ENCODE measurements around the gene ANKRD18A.

Gene ANKRD18A

DNA sequence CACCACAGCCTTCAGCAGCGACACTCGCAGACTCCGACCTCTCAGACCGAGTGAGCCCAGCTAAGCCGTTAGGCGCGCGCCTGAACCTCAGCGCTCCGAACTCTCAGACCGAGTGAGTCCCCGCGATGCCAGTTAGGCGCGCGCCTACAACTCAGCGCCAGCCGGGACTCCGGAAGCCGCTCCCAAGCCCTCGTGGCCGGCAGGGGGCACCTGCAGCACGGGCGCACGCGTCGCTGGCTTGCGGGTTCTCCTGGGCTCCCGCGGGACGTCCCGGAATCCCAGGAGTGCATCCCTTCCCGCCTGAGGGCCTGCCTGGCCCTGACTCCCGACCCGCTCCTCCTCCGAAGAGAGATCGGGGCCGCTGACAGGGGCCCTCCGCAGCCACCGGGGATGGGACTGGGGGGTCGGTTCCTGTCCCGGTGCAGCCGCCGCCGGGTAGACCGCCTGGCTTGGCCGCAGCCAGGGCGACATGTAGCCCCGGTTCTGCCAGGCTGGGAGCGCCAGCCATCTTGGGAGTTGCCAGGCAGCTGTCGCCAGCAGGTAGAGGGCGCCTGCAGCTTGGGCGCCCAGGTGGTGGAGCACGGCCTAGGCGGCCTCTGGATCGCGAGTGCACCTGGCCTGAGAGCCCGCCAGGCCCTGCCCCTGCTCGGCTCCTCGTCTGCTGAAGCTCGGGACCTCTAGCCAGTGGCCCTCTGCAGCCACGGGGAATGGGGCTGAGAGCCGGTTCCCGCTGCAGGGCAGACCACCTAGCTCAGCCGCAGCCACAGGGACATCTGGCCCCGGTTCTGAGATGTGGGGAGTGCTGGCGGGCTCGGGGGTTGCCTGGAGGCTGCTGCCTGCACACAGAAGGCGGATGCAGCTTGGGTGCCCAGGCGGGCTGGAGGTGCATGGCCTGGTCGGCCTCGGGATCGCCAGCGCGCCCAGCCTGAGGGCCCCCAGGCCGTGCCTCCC is at the start of gene ANKRD18A:
ANKRD18A (minus strand) TSS at position 114 of the 951 bp plus-strand sequence. CDS start 311 bp downstream, outside the sequence.
- H3K9me3 ChIP-seq (ENCODE audit: low read length) = peaks cover 3% of the 10 kb centered on the region
- H3K4me3 ChIP-seq (ENCODE audit: low read length) = peak within 1 kb of the TSS; percentile 48
- H3K27me3 ChIP-seq (ENCODE audit: insufficient read depth, low read length) = peaks cover 16% of the 10 kb centered on the region
- no peaks in the 10 kb centered on the region for H3K36me3 ChIP-seq (ENCODE audit: insufficient read depth, low read length)
- H2AFZ ChIP-seq (ENCODE audit: low read depth, low read length) = peak within 1 kb of the TSS; percentile 87
- H3K4me1 ChIP-seq (ENCODE audit: insufficient read depth, low read length) = peaks cover 5% of the 10 kb centered on the region

DNA sequence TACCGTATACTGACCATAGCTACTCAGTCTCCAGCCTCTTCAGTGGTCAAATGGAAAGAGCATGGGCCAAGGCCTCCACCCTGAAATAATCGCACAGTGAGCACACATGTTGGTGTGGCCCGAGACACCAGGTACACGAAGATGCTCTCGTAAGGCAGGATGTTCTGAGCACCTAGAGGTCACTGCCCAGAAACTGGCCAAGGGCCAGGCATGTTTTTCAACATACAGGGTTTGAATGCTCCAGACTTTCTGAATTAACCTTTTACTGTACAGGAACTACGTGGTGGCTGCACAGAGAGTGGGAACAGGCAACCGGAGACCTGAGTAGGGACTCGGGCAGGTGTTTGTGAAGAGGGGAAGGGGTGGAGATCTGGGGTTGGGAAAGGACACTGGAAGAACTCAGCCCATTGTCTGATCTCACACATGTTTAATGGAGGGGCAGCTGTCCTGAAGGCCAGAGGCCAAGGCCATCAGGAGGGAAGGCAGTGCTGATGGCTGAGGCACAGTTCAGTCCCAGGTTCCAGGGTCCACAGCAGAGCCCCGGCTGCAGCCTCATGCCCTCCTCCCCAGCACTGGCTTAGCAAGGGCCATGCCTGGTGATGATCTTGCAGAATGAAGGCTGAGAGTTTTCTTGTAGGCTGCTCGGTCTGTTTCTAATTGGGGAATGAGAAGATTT is 48.5 kb upstream of the ANKRD18A start:
- H3K4me3 ChIP-seq (ENCODE audit: low read length) = no peak overlapping the region
- H3K4me1 ChIP-seq (ENCODE audit: insufficient read depth, low read length) = peaks cover 6% of the 10 kb centered on the region
- no peaks in the 10 kb centered on the region for H3K9me3 ChIP-seq (ENCODE audit: low read length)
- H2AFZ ChIP-seq (ENCODE audit: low read depth, low read length) = no peak overlapping the region
- H3K27me3 ChIP-seq (ENCODE audit: insufficient read depth, low read length) = no peaks in the 10 kb centered on the region
- H3K36me3 ChIP-seq (ENCODE audit: insufficient read depth, low read length) = no peaks in the 10 kb centered on the region

DNA sequence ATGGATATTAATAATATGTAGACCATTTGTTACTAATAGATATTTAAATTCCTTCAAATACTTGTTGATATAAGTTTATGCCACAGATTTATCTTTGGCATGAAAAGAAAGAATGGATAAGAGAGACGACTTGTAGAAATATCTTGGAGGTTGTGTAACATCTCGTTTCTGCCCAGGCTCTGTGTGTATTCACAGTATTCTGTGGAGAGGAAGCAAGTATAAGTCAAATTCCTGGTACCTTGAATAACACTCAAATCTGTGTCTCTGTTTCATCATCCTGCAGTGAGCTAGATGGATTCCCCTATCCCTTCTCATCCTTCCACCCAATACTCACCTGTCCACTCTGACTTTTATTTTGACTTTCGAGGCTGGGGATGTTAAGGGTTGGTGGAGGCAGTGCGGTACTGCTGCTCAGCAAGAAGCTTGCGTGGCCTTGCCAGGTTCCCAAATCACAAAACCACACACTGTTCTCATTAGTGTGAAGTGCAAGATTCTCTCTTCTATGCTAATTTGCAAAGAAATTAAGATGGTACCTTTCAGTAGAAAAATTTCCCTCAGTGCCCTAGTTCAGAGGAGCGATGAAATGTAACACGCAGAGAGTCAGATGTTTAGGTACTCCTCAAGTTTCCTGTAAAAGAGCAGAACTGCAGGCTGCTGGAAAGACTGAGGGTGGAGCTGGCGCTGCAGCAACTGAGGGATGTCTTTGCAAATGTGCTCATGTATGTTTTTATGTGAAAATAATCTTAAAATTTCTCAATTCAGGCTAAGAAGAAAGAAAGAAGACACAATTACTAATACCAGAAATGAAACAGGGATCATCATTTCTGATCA is 42.6 kb upstream of the ANKRD18A start:
- Histone ChIP-seq H2AFZ (ENCODE audit: low read depth, low read length) (no peak overlapping the region), H3K4me3 (ENCODE audit: low read length) (no peak overlapping the region), H3K36me3 (ENCODE audit: insufficient read depth, low read length) (no peaks in the 10 kb centered on the region), H3K4me1 (ENCODE audit: insufficient read depth, low read length) (no peaks in the 10 kb centered on the region), H3K9me3 (ENCODE audit: low read length) (no peaks in the 10 kb centered on the region), H3K27me3 (ENCODE audit: insufficient read depth, low read length) (no peaks in the 10 kb centered on the region)

DNA sequence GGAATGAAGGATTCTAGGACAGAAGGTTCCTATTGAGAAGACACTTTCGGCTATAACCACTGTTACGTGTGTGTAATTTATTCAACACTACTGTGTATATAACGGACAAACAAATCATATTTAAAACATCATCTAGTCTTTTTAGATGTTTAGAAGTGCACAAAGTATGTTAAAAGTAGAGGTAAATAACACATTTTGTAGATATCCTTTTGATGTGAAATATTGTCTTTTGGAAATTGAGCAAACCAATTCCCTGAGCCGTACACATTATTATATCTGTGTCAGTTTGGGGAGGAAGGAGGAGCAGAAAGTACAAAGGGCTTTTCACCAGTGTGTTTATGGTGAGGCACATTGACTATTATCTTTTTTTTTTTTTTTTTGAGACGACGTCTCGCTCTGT is 39.1 kb upstream of the ANKRD18A start:
- H3K9me3 ChIP-seq (ENCODE audit: low read length) = no peaks in the 10 kb centered on the region
- no peaks in the 10 kb centered on the region for H3K27me3 ChIP-seq (ENCODE audit: insufficient read depth, low read length)
- H3K36me3 ChIP-seq (ENCODE audit: insufficient read depth, low read length) = no peaks in the 10 kb centered on the region
- H3K4me3 ChIP-seq (ENCODE audit: low read length) = no peak overlapping the region
- H2AFZ ChIP-seq (ENCODE audit: low read depth, low read length) = no peak overlapping the region
- no peaks in the 10 kb centered on the region for H3K4me1 ChIP-seq (ENCODE audit: insufficient read depth, low read length)

DNA sequence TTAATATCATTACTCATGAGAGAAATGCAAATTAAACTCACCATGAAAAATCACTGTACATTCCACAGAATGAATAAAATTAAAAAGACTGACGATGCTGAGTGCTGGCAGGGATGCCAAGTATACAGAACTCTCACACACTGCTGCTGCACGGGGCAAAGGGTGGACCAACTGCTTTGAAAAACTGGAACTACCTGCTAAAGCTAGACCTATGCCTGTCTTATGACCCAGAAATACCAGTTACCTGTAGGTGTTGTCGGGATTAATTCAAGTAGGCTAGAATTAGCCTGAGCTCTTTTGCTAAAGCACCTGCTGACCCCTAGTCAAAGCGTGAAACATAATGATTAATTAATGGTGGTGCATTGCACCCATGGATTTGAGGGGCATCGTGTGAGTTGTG is 36.5 kb upstream of the ANKRD18A start:
- Histone ChIP-seq H3K4me3 (ENCODE audit: low read length) (no peak overlapping the region), H3K9me3 (ENCODE audit: low read length) (no peaks in the 10 kb centered on the region), H3K4me1 (ENCODE audit: insufficient read depth, low read length) (no peaks in the 10 kb centered on the region), H3K36me3 (ENCODE audit: insufficient read depth, low read length) (no peaks in the 10 kb centered on the region), H3K27me3 (ENCODE audit: insufficient read depth, low read length) (no peaks in the 10 kb centered on the region), H2AFZ (ENCODE audit: low read depth, low read length) (no peak overlapping the region)

DNA sequence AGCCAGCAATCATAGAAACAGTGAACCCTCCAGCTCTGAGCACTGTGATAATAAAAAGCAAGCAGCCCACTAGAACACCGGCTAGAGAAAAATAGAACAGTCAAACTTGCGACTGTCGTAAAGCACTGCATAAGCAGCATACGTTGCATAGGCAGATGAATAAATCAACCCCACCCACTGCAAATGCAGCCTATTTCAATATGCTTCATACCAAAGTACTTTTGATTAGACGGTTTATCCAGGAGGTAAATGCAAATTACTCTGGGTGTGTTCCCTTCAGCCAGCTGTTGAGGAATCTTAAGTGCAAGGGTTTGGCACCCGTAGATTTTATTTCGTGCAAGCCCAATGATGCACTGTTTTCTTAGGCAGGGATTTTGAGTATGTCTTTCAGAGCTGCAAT is 32.1 kb upstream of the ANKRD18A start:
- no peaks in the 10 kb centered on the region for H3K36me3 ChIP-seq (ENCODE audit: insufficient read depth, low read length)
- no peaks in the 10 kb centered on the region for H3K27me3 ChIP-seq (ENCODE audit: insufficient read depth, low read length)
- no peak overlapping the region for H3K4me3 ChIP-seq (ENCODE audit: low read length)
- no peaks in the 10 kb centered on the region for H3K4me1 ChIP-seq (ENCODE audit: insufficient read depth, low read length)
- peaks cover 3% of the 10 kb centered on the region for H3K9me3 ChIP-seq (ENCODE audit: low read length)
- no peak overlapping the region for H2AFZ ChIP-seq (ENCODE audit: low read depth, low read length)

DNA sequence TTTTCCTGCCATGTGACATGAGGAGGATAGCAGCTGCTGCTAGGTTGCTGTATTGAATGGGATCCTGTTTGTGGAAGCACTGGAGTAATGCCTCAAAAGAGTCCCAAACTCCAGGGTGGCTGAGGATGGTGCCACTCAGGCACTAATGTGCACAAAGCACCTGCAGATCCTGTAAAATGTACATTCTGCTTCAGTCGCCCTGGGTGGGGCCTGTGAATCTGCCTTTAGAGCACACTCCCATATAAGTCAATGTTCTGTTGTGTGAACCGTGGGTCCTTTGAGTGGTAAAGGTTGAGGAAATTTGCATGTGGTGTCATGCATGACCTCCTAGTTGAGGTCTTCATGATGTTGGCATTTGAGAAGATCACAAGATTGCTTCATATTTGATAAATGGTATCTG is 31.6 kb upstream of the ANKRD18A start:
- H3K27me3 ChIP-seq (ENCODE audit: insufficient read depth, low read length) = no peaks in the 10 kb centered on the region
- H3K9me3 ChIP-seq (ENCODE audit: low read length) = peaks cover 3% of the 10 kb centered on the region
- H3K4me1 ChIP-seq (ENCODE audit: insufficient read depth, low read length) = no peaks in the 10 kb centered on the region
- no peaks in the 10 kb centered on the region for H3K36me3 ChIP-seq (ENCODE audit: insufficient read depth, low read length)
- H3K4me3 ChIP-seq (ENCODE audit: low read length) = no peak overlapping the region
- no peak overlapping the region for H2AFZ ChIP-seq (ENCODE audit: low read depth, low read length)

DNA sequence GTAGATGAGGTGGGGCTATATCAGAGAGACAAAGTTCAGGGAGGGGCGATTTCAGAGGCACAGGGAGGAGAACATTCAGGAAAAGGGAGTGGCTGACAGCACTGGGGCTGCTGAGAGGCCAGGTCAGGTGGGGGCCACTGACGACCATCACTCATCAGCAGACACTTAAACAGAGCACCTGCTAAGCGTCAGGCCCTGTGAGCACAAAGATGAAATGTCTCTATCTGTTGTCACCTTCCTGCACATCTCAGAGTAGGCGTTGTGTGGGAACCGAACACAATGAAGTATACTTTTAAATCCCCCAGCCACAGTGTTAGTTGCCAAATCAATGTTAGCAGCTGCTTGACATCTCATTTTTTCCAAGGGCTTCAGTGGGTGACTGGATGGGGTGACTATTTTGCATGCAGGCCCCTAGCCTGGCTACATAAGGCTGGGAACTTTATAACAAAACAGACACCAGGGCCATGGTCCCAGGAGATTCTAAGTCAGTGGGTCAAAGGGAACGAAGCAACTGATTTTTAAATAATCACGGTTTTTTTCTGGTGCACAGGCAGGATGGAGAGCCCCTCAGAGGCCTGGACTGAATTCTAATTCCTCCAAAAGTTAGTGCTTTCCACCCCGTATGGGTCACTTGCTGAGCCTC is 31.1 kb upstream of the ANKRD18A start:
- Histone ChIP-seq H3K36me3 (ENCODE audit: insufficient read depth, low read length) (no peaks in the 10 kb centered on the region), H2AFZ (ENCODE audit: low read depth, low read length) (no peak overlapping the region), H3K4me1 (ENCODE audit: insufficient read depth, low read length) (no peaks in the 10 kb centered on the region), H3K4me3 (ENCODE audit: low read length) (no peak overlapping the region), H3K9me3 (ENCODE audit: low read length) (peaks cover 3% of the 10 kb centered on the region), H3K27me3 (ENCODE audit: insufficient read depth, low read length) (no peaks in the 10 kb centered on the region)

DNA sequence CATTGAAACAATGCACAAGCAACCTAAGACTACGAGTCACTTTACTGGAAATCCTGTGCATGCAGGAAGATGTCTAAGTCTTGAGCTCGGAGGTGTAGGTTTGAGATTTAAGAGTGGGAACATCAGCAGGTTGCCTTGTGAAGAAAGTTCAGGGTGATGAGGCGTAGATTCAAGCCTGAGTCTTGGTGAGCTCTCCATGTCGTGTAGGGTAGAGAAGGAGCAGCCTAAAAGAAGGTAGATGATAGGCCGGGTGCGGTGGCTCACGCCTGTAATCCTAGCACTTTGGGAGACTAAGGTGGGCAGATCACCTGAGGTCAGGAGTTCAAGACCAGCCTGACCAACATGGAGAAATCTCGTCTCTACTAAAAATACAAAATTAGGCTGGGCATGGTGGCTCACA is 30.2 kb upstream of the ANKRD18A start:
- H2AFZ ChIP-seq (ENCODE audit: low read depth, low read length) = no peak overlapping the region
- H3K4me3 ChIP-seq (ENCODE audit: low read length) = no peak overlapping the region
- H3K27me3 ChIP-seq (ENCODE audit: insufficient read depth, low read length) = no peaks in the 10 kb centered on the region
- H3K36me3 ChIP-seq (ENCODE audit: insufficient read depth, low read length) = no peaks in the 10 kb centered on the region
- no peaks in the 10 kb centered on the region for H3K4me1 ChIP-seq (ENCODE audit: insufficient read depth, low read length)
- H3K9me3 ChIP-seq (ENCODE audit: low read length) = peaks cover 3% of the 10 kb centered on the region

DNA sequence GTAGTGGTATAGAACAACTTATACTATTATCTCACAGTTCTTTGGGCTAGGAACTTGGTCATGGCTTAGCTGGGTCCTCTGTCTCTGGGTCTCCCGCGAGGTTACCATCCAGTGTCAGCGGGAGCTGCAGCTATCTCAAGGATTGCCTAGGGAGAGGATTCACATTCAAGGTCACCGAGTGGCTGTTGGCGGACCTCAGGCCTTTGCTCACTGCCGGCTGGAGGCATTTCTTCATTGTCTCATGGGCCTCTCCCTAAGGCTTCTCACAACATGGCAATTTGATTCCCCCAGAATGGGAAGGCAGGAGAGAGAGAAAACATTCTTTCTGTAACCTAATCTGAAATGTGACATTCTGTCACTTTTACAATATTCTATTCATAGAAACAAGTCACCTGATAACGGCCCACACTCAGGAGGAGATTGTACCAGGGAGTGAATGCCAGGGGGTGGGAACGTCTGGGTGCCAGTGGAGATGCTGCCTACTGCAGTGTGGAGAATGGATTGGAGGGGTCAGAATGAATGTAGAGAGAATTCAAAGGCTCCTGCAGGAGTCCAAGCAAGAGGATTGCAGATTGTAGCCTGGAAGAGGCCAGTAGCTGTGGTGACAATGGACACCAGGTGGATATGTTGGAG is 29.5 kb upstream of the ANKRD18A start:
- Histone ChIP-seq H3K9me3 (ENCODE audit: low read length) (peaks cover 3% of the 10 kb centered on the region), H3K27me3 (ENCODE audit: insufficient read depth, low read length) (no peaks in the 10 kb centered on the region), H3K4me1 (ENCODE audit: insufficient read depth, low read length) (no peaks in the 10 kb centered on the region), H2AFZ (ENCODE audit: low read depth, low read length) (no peak overlapping the region), H3K4me3 (ENCODE audit: low read length) (no peak overlapping the region), H3K36me3 (ENCODE audit: insufficient read depth, low read length) (no peaks in the 10 kb centered on the region)

DNA sequence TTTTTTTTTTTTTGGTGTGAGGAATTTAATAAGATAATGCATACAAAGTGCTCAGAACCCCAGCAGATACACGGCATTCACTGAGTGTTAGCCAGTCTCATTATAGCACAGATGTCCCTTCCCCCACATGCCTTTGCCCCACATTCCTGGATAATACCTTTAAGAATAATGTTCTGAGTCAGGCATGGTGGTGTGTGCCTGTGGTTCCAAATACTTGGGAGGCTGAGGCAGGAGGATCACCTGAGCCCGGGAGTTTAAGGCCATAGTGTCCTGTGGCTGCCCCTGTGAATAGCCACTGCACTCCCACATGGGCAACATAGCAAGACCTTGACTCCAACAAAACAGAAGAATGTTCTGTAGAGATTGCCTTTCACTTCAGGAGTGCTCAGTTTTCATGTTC is 24.2 kb upstream of the ANKRD18A start:
- H2AFZ ChIP-seq (ENCODE audit: low read depth, low read length) = no peak overlapping the region
- no peaks in the 10 kb centered on the region for H3K27me3 ChIP-seq (ENCODE audit: insufficient read depth, low read length)
- H3K4me1 ChIP-seq (ENCODE audit: insufficient read depth, low read length) = no peaks in the 10 kb centered on the region
- no peaks in the 10 kb centered on the region for H3K36me3 ChIP-seq (ENCODE audit: insufficient read depth, low read length)
- peaks cover 3% of the 10 kb centered on the region for H3K9me3 ChIP-seq (ENCODE audit: low read length)
- no peak overlapping the region for H3K4me3 ChIP-seq (ENCODE audit: low read length)

DNA sequence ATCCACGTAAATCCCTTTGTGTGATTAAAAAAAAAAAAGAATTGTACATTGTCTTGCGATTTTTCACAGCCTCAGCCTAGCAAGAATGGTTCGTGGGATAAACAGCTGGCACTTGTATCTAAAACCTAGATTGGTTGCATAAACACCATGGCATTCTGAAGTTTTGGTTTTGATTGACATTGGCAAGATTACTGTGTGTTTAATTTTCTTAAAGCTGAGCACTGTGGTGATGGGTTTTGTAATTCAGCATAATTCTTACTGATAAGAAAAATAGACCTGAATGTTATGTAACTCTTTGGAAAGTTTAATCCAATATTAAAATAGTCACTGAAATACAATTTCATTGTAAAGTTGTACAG is 23.4 kb upstream of the ANKRD18A start:
- Histone ChIP-seq H3K9me3 (ENCODE audit: low read length) (no peaks in the 10 kb centered on the region), H3K4me1 (ENCODE audit: insufficient read depth, low read length) (no peaks in the 10 kb centered on the region), H3K4me3 (ENCODE audit: low read length) (no peak overlapping the region), H3K36me3 (ENCODE audit: insufficient read depth, low read length) (no peaks in the 10 kb centered on the region), H3K27me3 (ENCODE audit: insufficient read depth, low read length) (no peaks in the 10 kb centered on the region), H2AFZ (ENCODE audit: low read depth, low read length) (no peak overlapping the region)

All from neuron (in vitro differentiated cells).